Hematopoietic multipotent progenitor cell treated with erythropoietin and hydrocortisone succinate and interleukin-3 and kit ligand, for 6 days (in vitro differentiated cells): ENCODE results near the gene CEMP1.
"Not testable (repeated sequence)": the region's sequence is repeated elsewhere in the genome, so short reads cannot be mapped to it uniquely, and the experiment has no call there.

Source experiments
- DNase-seq: peaks from one replicate; pipeline ENCODE4 v3.0.0-alpha.2; 2015

The CEMP1 gene, protein sequence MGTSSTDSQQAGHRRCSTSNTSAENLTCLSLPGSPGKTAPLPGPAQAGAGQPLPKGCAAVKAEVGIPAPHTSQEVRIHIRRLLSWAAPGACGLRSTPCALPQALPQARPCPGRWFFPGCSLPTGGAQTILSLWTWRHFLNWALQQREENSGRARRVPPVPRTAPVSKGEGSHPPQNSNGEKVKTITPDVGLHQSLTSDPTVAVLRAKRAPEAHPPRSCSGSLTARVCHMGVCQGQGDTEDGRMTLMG

GRCh38 chr16:2531371-2531695, at the start of gene CEMP1:
TSS of gene CEMP1 (minus strand) at chr16:2531408. CDS start at chr16:2531073, 335 bp downstream.
- DNase-seq = no peak

DNA sequence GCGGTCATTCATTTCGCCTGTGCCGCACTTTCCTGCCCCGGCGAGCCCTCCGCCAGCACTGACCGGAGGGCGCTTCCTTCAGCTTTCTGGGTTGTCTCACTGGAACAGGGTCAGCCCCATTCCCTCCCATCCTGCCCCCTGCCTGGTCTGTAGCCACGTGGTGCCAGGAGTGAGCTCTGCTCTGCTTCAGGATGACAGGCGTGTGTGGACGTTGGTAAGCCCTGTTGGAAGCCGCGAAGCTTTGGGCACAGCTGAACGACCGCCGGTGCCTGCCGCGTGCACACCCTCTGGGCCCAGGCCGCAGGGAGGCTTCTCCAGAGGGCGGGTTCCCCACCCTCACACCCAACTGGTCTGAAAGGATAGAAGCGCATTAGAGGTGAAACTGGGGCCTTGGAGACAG, 49.6 kb upstream of the CEMP1 start:
- DNase-seq = not testable (repeated sequence)

DNA sequence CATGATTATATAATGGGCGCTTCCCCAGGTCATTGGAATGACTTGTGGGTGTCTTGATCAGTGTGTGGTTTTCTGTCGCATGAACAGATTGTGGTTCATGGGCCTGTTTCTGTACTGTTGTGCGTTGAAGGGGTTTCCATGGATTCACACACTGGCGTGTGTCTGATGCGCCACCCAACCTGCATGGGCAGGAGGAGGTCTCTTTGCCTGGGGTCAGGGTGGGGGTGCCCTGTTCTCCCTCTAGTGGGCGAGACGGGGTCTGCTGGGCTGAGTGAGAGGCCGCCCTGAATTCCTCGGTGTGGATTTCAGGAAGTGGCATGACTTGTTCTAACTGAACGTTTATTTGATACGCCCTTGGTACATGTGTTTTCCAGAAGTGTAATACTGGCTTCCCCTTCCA, 48.9 kb upstream of the CEMP1 start:
- peak; percentile 65 for DNase-seq

DNA sequence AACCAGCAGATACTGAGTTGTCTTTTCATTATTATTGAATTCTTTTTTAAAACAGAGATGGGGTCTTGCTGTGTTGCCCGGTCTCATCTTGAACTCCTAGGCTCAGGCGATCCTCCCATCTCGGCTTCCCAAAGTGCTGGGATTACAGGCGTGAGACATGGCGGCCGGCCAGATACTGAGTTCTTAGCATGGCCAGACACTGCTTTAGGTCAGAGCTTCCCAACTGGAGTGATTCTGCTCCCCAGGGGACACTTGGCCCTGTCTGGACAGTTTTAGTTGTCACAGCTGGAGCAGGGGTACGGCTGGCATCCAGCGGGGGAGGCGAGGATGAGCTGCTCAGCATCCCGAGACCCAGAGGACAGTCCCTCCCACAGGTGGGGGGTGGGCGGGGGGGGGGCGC, 47.7 kb upstream of the CEMP1 start:
- DNase-seq = not testable (repeated sequence)

DNA sequence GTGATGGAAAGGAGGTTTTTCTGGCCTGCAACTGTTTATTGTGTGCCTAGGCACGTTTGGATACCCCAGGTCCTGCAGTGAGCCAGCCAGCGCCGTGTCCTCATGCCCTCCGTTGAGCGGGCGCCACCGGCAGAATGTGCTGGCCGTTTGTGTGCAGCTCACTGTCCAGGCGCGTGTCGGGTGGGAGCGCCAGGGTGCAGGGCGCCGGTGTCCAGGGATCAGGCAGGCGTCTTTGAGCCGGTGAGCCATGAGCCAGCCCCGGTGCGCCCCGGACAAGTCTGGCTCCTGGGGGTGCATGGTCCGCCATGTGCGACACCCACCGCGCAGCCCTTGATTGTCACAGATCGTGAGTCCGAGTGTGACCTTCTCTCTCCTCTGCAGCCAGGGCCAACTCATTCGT, 45.8 kb upstream of the CEMP1 start:
- not testable (repeated sequence) for DNase-seq

GRCh38 chr16:2575839-2576238, 44.6 kb upstream of the CEMP1 start:
- DNase-seq = not testable (repeated sequence)

GRCh38 chr16:2572704-2573103, 41.5 kb upstream of the CEMP1 start:
- DNase-seq = not testable (repeated sequence)

GRCh38 chr16:2568573-2568972, 37.4 kb upstream of the CEMP1 start:
- DNase-seq = not testable (repeated sequence)

DNA sequence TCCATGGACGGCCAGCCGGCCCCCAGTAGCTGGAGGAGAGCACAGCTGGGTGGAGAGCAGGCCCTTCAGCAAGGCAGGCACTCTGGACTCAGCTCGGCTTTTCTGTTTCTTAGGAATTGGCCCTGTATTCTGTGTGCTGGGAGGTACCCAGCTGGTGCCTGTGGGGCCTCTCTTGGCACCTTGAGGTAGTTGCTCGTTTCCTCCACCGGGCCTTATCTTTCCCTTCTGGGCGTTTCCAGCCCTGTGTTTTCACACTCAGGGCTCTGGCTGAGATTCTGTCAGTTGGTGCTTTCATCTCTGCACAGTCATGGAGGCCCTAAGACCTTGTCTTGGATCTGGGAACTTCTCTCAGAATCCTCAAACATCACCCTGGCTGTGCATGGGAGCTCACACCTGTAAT, 36.3 kb upstream of the CEMP1 start:
- DNase-seq = not testable (repeated sequence)

- DNase-seq = not testable (repeated sequence)
Observed at GRCh38 chr16:2560798-2561133, 29.6 kb upstream of the CEMP1 start.

- DNase-seq = not testable (repeated sequence)
Observed at GRCh38 chr16:2560131-2560797, 29.1 kb upstream of the CEMP1 start.

DNA sequence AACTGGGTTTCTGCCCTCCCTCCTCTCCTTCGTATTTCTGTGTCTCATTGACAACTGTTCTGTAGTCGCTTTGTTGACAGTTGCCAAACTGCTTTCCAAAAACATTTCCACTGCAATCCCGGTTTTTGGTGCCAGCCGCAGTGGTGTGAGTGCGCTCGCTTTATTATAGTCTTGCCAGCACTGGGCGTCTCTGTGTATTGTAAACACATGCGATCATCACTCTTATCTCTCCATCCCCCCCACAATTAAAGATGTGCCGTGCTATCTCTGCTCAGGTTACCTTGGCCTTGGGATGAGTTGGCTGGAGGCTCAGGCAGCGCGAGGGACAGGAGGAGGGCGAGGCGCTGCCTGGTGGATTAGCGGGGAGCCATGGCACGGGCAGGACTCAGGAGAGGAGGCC, 25.9 kb upstream of the CEMP1 start:
- DNase-seq = not testable (repeated sequence)

GRCh38 chr16:2554709-2555425, 23.7 kb upstream of the CEMP1 start:
- not testable (repeated sequence) for DNase-seq

DNA sequence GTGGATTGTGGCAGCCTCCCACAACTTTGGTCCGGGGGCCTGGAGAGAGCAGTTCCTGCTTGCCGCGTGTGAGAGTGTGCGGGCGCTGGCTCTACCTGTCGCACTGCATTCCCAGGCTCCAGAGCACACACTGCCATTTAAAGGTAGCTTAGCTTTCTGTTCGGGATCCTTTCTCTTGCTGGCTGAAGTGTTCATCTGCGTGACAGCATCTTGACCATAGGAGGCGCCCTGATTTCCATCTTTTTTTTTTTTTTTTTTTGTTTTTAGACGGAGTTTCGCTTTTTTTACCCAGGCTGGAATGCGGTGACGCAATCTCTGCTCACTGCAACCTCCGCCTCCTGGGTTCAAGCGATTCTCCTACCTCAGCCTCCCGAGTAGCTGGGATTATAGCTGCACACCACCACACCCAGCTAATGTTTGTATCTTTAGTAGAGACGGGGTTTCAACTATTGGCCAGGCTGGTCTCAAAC, 20.2 kb upstream of the CEMP1 start:
- DNase-seq = not testable (repeated sequence)

- DNase-seq = not testable (repeated sequence)
Observed at GRCh38 chr16:2550283-2550878, 19.2 kb upstream of the CEMP1 start.

GRCh38 chr16:2543771-2544170, 12.6 kb upstream of the CEMP1 start:
- not testable (repeated sequence) for DNase-seq

DNA sequence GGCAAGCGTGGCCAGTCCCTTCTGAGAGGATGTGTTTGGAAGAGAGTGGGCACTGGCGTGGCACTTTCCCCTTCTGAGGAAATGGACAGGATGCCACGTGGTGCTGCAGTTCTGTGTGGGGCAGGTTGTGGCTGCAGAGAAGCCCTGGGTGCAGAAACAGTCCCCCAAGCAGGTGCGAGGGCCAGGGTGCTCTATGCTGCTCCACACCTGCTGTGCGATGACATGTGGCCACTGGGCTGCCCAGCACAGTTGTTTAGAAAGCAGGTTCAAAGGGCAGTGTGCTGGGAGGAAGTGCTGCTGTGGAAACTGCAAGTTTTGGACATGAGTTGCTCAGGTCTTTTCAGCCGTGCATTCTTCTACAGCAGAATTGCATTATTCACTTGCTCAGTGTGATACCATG, 10.2 kb upstream of the CEMP1 start:
- DNase-seq = not testable (repeated sequence)

DNA sequence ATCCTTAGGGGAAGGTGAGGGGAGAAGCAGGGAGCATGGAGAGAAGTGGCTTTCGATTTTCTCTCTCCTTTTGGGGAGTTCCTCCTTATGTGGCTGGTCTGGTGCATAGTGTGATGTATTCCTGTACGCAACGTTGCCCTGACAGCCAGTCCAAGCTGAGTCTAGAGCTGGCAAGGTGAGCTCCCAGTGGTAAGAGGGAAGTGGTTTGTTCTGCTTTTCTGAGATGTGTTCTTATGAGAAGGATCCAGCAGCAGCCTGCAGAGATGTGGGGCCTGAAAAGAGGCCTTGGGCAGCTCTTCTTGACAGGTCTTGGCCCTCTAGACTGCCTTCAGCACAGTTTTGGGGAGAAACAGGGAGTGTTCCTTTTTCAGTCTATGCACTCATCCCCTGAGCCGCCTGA, 9.7 kb upstream of the CEMP1 start:
- not testable (repeated sequence) for DNase-seq

GRCh38 chr16:2539845-2540458, 8.7 kb upstream of the CEMP1 start:
- DNase-seq = peak; percentile 43

GRCh38 chr16:2539192-2539844, 8.1 kb upstream of the CEMP1 start:
- DNase-seq = peak; percentile 54

GRCh38 chr16:2537451-2538379, 6.5 kb upstream of the CEMP1 start, which contains the start of gene PDPK1:
TSS of gene PDPK1 (plus strand) at chr16:2538021. CDS start at chr16:2538113, 92 bp downstream.
- peak; percentile 95 for DNase-seq
